ENCODE data around the gene RAD51B. TPM values are rescaled to one million over a fixed set of nuclear protein-coding genes. Genes with fewer than 3 reads are reported as not detected.

RAD51B gene
- total RNA-seq, 1 experiment from 2014 or later, result 13.3 TPM

GRCh38 chr14:68492381-68493151 is 673.0 kb downstream of the RAD51B start:
- H3K4me3 ChIP-seq, result no peak overlapping the region
- H3K36me3 ChIP-seq, result no peaks in the 10 kb centered on the region
- H3K27ac ChIP-seq, result no peak overlapping the region
- DNase-seq, result no peak
- no peaks in the 10 kb centered on the region for H3K4me1 ChIP-seq
- no peaks in the 10 kb centered on the region for H3K27me3 ChIP-seq
- H3K9me3 ChIP-seq (replicated peaks), result no peaks in the 10 kb centered on the region

GRCh38 chr14:68493152-68493911 is 673.8 kb downstream of the RAD51B start:
- H3K36me3 ChIP-seq, result no peaks in the 10 kb centered on the region
- DNase-seq, result no peak
- no peak overlapping the region for H3K4me3 ChIP-seq
- no peaks in the 10 kb centered on the region for H3K4me1 ChIP-seq
- no peaks in the 10 kb centered on the region for H3K9me3 ChIP-seq (replicated peaks)
- H3K27ac ChIP-seq, result no peak overlapping the region
- H3K27me3 ChIP-seq, result no peaks in the 10 kb centered on the region

- H3K27me3 ChIP-seq, result no peaks in the 10 kb centered on the region
- no peak for DNase-seq
- no peak overlapping the region for H3K4me3 ChIP-seq
- no peaks in the 10 kb centered on the region for H3K36me3 ChIP-seq
- no peak overlapping the region for H3K27ac ChIP-seq
- H3K4me1 ChIP-seq, result no peaks in the 10 kb centered on the region
- no peaks in the 10 kb centered on the region for H3K9me3 ChIP-seq (replicated peaks)
Observed at GRCh38 chr14:68495101-68496039, 675.8 kb downstream of the RAD51B start.

GRCh38 chr14:68497011-68497410 is 677.4 kb downstream of the RAD51B start:
- H3K4me3 ChIP-seq, result no peak overlapping the region
- no peaks in the 10 kb centered on the region for H3K36me3 ChIP-seq
- H3K27me3 ChIP-seq, result no peaks in the 10 kb centered on the region
- no peaks in the 10 kb centered on the region for H3K4me1 ChIP-seq
- H3K27ac ChIP-seq, result no peak overlapping the region
- no peaks in the 10 kb centered on the region for H3K9me3 ChIP-seq (replicated peaks)
- no peak for DNase-seq

- no peaks in the 10 kb centered on the region for H3K36me3 ChIP-seq
- H3K27ac ChIP-seq, result no peak overlapping the region
- no peaks in the 10 kb centered on the region for H3K4me1 ChIP-seq
- no peak for DNase-seq
- H3K4me3 ChIP-seq, result no peak overlapping the region
- no peaks in the 10 kb centered on the region for H3K9me3 ChIP-seq (replicated peaks)
- H3K27me3 ChIP-seq, result no peaks in the 10 kb centered on the region
Observed at GRCh38 chr14:68499451-68499850, 679.9 kb downstream of the RAD51B start.

- Histone ChIP-seq H3K4me3 (no peak overlapping the region), H3K27ac (no peak overlapping the region), H3K27me3 (no peaks in the 10 kb centered on the region), H3K9me3 (replicated peaks) (no peaks in the 10 kb centered on the region), H3K36me3 (no peaks in the 10 kb centered on the region), H3K4me1 (no peaks in the 10 kb centered on the region; the same call in 1 of the 2 replicates)
- no peak for DNase-seq
Observed at GRCh38 chr14:68501171-68501570, 681.6 kb downstream of the RAD51B start.

- Histone ChIP-seq H3K9me3 (replicated peaks) (no peaks in the 10 kb centered on the region), H3K27ac (no peak overlapping the region), H3K36me3 (no peaks in the 10 kb centered on the region), H3K4me1 (peaks cover 4% of the 10 kb centered on the region; the same call in 1 of the 2 replicates), H3K27me3 (no peaks in the 10 kb centered on the region), H3K4me3 (no peak overlapping the region)
- DNase-seq, result no peak
Observed at GRCh38 chr14:68501614-68502052, 682.1 kb downstream of the RAD51B start.

- Histone ChIP-seq H3K4me1 (peaks cover 5% of the 10 kb centered on the region; the same call in 1 of the 2 replicates), H3K9me3 (replicated peaks) (no peaks in the 10 kb centered on the region), H3K36me3 (no peaks in the 10 kb centered on the region), H3K4me3 (no peak overlapping the region), H3K27ac (no peak overlapping the region), H3K27me3 (no peaks in the 10 kb centered on the region)
- DNase-seq, result no peak
Observed at GRCh38 chr14:68502230-68502629, 682.7 kb downstream of the RAD51B start.

- Histone ChIP-seq H3K9me3 (replicated peaks) (no peaks in the 10 kb centered on the region), H3K27ac (no peak overlapping the region), H3K4me1 (peaks cover 5% of the 10 kb centered on the region; the same call in 1 of the 2 replicates), H3K27me3 (no peaks in the 10 kb centered on the region), H3K36me3 (no peaks in the 10 kb centered on the region), H3K4me3 (no peak overlapping the region)
- no peak for DNase-seq
Observed at GRCh38 chr14:68503186-68503825, 683.7 kb downstream of the RAD51B start.

GRCh38 chr14:68504861-68505260 is 685.3 kb downstream of the RAD51B start:
- Histone ChIP-seq H3K4me1 (peaks cover 17% of the 10 kb centered on the region; the same call in 1 of the 2 replicates), H3K36me3 (no peaks in the 10 kb centered on the region), H3K27me3 (no peaks in the 10 kb centered on the region)

GRCh38 chr14:68506021-68506644 is 686.6 kb downstream of the RAD51B start:
- H3K9me3 ChIP-seq (replicated peaks), result no peaks in the 10 kb centered on the region
- H3K27ac ChIP-seq, result no peak overlapping the region
- no peaks in the 10 kb centered on the region for H3K36me3 ChIP-seq
- no peaks in the 10 kb centered on the region for H3K27me3 ChIP-seq
- no peak for DNase-seq
- no peak overlapping the region for H3K4me3 ChIP-seq
- H3K4me1 ChIP-seq, result peaks cover 28% of the 10 kb centered on the region

More at GRCh38 chr14:68504861-68505260, 685.3 kb downstream of the RAD51B start:
- Histone ChIP-seq H3K4me3 (no peak overlapping the region), H3K27ac (no peak overlapping the region), H3K9me3 (replicated peaks) (no peaks in the 10 kb centered on the region)
- no peak for DNase-seq

- Histone ChIP-seq H3K9me3 (replicated peaks) (no peaks in the 10 kb centered on the region), H3K27me3 (no peaks in the 10 kb centered on the region), H3K4me1 (peaks cover 28% of the 10 kb centered on the region), H3K4me3 (no peak overlapping the region), H3K27ac (no peak overlapping the region), H3K36me3 (no peaks in the 10 kb centered on the region)
- no peak for DNase-seq
Observed at GRCh38 chr14:68506645-68507419, 687.3 kb downstream of the RAD51B start.

GRCh38 chr14:68507544-68508081 is 688.0 kb downstream of the RAD51B start:
- Histone ChIP-seq H3K27ac (no peak overlapping the region), H3K9me3 (replicated peaks) (no peaks in the 10 kb centered on the region), H3K27me3 (no peaks in the 10 kb centered on the region), H3K4me3 (no peak overlapping the region), H3K4me1 (peaks cover 28% of the 10 kb centered on the region), H3K36me3 (no peaks in the 10 kb centered on the region)
- no peak for DNase-seq

Data from SJCRH30 (cell line).